Keratinocyte (primary cell): ENCODE results near the gene PRKAA1. TPM values are rescaled to one million over a fixed set of nuclear protein-coding genes. Genes with fewer than 3 reads are reported as not detected.

Experiments
- DNase-seq: peaks from one replicate; pipeline ENCODE4 v3.0.0-alpha.2; 2011; ENCODE audit warnings: low read depth, missing footprints, low spot score
- FAIRE-seq: peaks from 2 replicates; lab custom pipeline; 2011; peaks lifted over from hg19 to GRCh38; lab: Jason Lieb, UNC
- H2AFZ ChIP-seq: 2 replicates; pipeline ENCODE4 v1.6.0; 2012; ENCODE audit warnings: low read length, control low read depth, inconsistent platforms; ENCODE audit not compliant: control insufficient read depth
- H3K27ac ChIP-seq: 2 replicates; pipeline ENCODE4 v1.5.1; 2011; ENCODE audit warnings: low read length; ENCODE audit not compliant: control insufficient read depth, insufficient read depth
- H3K27me3 ChIP-seq: 3 replicates; pipeline ENCODE4 v1.6.0; 2011; ENCODE audit warnings: low read length; ENCODE audit not compliant: control insufficient read depth, insufficient read depth; ENCODE audit errors: extremely low read depth
- H3K36me3 ChIP-seq, 2 experiments: 2 replicates in 1 of 2; 3 replicates in 1 of 2; pipeline ENCODE4 v1.5.1; 2011; ENCODE audit warnings: low read length in 2 of 2, mild to moderate bottlenecking in 1 of 2; ENCODE audit not compliant: control insufficient read depth in 2 of 2, insufficient read depth in 2 of 2; ENCODE audit errors: extremely low read depth in 1 of 2
- H3K4me1 ChIP-seq: 3 replicates; pipeline ENCODE4 v1.5.1; 2011; ENCODE audit warnings: low read length; ENCODE audit not compliant: control insufficient read depth, insufficient read depth; ENCODE audit errors: extremely low read depth
- H3K4me2 ChIP-seq: 3 replicates; pipeline ENCODE4 v1.6.0; 2011; ENCODE audit warnings: low read depth, low read length; ENCODE audit not compliant: control insufficient read depth, insufficient read depth; ENCODE audit errors: extremely low read depth
- H3K4me3 ChIP-seq, 3 experiments: fragments of 200-600 bp in 1 of 3; sonication (generic) in 1 of 3; 2 replicates in 2 of 3; 3 replicates in 1 of 3; pipeline ENCODE4 v1.5.1; 2011 to 2016; ENCODE audit warnings: low read length in 3 of 3, mild to moderate bottlenecking in 3 of 3, control low read depth in 2 of 3, inconsistent platforms in 1 of 3, low read depth in 1 of 3, mixed read lengths in 1 of 3, mixed run types in 1 of 3, moderate library complexity in 1 of 3; ENCODE audit not compliant: control insufficient read depth in 2 of 3, insufficient read depth in 2 of 3; ENCODE audit errors: extremely low read depth in 1 of 3
- H3K79me2 ChIP-seq: 2 replicates; pipeline ENCODE4 v1.6.0; 2012; ENCODE audit warnings: low read length; ENCODE audit not compliant: control insufficient read depth, insufficient read depth
- H3K9ac ChIP-seq: 3 replicates; pipeline ENCODE4 v1.6.0; 2011; ENCODE audit warnings: low read length; ENCODE audit not compliant: control insufficient read depth, insufficient read depth; ENCODE audit errors: extremely low read depth
- H3K9me1 ChIP-seq: 3 replicates; pipeline ENCODE4 v1.6.0; 2011; ENCODE audit warnings: low read length; ENCODE audit not compliant: control insufficient read depth, insufficient read depth; ENCODE audit errors: extremely low read depth
- H3K9me3 ChIP-seq: 2 replicates; pipeline ENCODE4 v1.5.1; 2012; ENCODE audit warnings: low read depth, low read length; ENCODE audit not compliant: control insufficient read depth
- H4K20me1 ChIP-seq: 3 replicates; pipeline ENCODE4 v1.6.0; 2011; ENCODE audit warnings: low read length; ENCODE audit not compliant: control insufficient read depth, insufficient read depth; ENCODE audit errors: extremely low read depth
- CTCF ChIP-seq, 3 experiments: IDR thresholded peaks in 1 of 3; conservative IDR thresholded peaks in 1 of 3; optimal IDR thresholded peaks in 1 of 3; 2 replicates in 2 of 3; 3 replicates in 1 of 3; pipeline versions ENCODE3 to v1.5.1; 2011; ENCODE audit warnings: low read length in 3 of 3, mild to moderate bottlenecking in 3 of 3, moderate library complexity in 2 of 3, control low read depth in 1 of 3, inconsistent platforms in 1 of 3; ENCODE audit not compliant: insufficient read depth in 2 of 3; ENCODE audit errors: extremely low read depth in 1 of 3
- EZH2 ChIP-seq: IDR thresholded peaks from one replicate; pipeline ENCODE4 v1.6.1; 2012; ENCODE audit warnings: inconsistent platforms, mild to moderate bottlenecking, low read length, moderate library complexity
- dilution Hi-C: fragments of 300-500 bp; cut with MboI; formaldehyde crosslinking; loops from one replicate; pipeline ENCODE4 v1.7.0; 2020; ENCODE audit warnings: low sequenced_read_pairs; ENCODE audit not compliant: extremely low pct_ligation_motif_present
- polyA plus RNA-seq, 5 experiments: library from polyadenylated mRNA; depleted of rRNA in 3 of 5; stranded (reverse) in 3 of 5; stranded (forward) in 1 of 5; unstranded in 1 of 5; fragments of >200 nt; gene quantifications; 1 replicate in 1 of 5; 2 replicates in 3 of 5; 3 replicates in 1 of 5; pipeline versions ENCODE4 v1.2.1 to v1.2.3, GENCODE V29; 2011 to 2012; ENCODE audit warnings: missing spikeins in 2 of 5, low read depth in 1 of 5, low replicate concordance in 1 of 5

PRKAA1 gene
- polyA plus RNA-seq, 1 donor (not counting 4 experiments of a cell fraction or from before 2014, with no cell fraction given): 59.3 TPM

- H3K4me3 ChIP-seq: no peak overlapping the region
- H3K27me3 ChIP-seq: no peaks in the 10 kb centered on the region
- peaks cover 39 to 62% of the 10 kb centered on the region in 2 experiments for H3K36me3 ChIP-seq
- no peak for DNase-seq
- peaks cover 16% of the 10 kb centered on the region for H3K4me1 ChIP-seq
- no peak overlapping the region for H2AFZ ChIP-seq
- peaks cover 6% of the 10 kb centered on the region for H3K9me1 ChIP-seq
- FAIRE-seq: no peak
- TF ChIP-seq EZH2: no peak
- TF ChIP-seq CTCF (optimal IDR thresholded peaks at IDR 0.05 in 1 of 3, IDR thresholded peaks at IDR 0.05 in 1 of 3, conservative IDR thresholded peaks at IDR 0.05 in 1 of 3; ENCODE audit: extremely low read depth in 1 of 3, insufficient read depth in 2 of 3, low read length in 3 of 3): no peak
- no peaks in the 10 kb centered on the region for H3K9me3 ChIP-seq
- dilution Hi-C loops: no loop called here
- no peak overlapping the region for H3K9ac ChIP-seq
- no peak overlapping the region for H3K27ac ChIP-seq
- peaks cover 46% of the 10 kb centered on the region for H3K79me2 ChIP-seq
- peaks cover 50% of the 10 kb centered on the region for H4K20me1 ChIP-seq
- no peak overlapping the region for H3K4me2 ChIP-seq
Measured at GRCh38 chr5:40828021-40828631, 30.0 kb upstream of the PRKAA1 start.

GRCh38 chr5:40827188-40827977 lies 29.2 kb upstream of the PRKAA1 start:
- H3K9me1 ChIP-seq: peaks cover 6% of the 10 kb centered on the region
- FAIRE-seq (no peak), DNase-seq (no peak)
- H3K36me3 ChIP-seq: peaks cover 34 to 54% of the 10 kb centered on the region in 2 experiments
- H3K9me3 ChIP-seq: no peaks in the 10 kb centered on the region
- peaks cover 43% of the 10 kb centered on the region for H4K20me1 ChIP-seq
- H3K4me2 ChIP-seq: no peak overlapping the region
- H2AFZ ChIP-seq: no peak overlapping the region
- no peak overlapping the region for H3K27ac ChIP-seq
- no peak overlapping the region for H3K4me3 ChIP-seq
- peaks cover 9% of the 10 kb centered on the region for H3K4me1 ChIP-seq
- dilution Hi-C loops: no loop called here
- H3K9ac ChIP-seq: no peak overlapping the region
- peaks cover 39% of the 10 kb centered on the region for H3K79me2 ChIP-seq
- no peaks in the 10 kb centered on the region for H3K27me3 ChIP-seq
- no peak for TF ChIP-seq CTCF (optimal IDR thresholded peaks at IDR 0.05 in 1 of 3, IDR thresholded peaks at IDR 0.05 in 1 of 3, conservative IDR thresholded peaks at IDR 0.05 in 1 of 3; ENCODE audit: extremely low read depth in 1 of 3, insufficient read depth in 2 of 3, low read length in 3 of 3)
